ENCODE data around the gene PCDHGA4. TPM values are rescaled to one million over a fixed set of nuclear protein-coding genes. Genes with fewer than 3 reads are reported as not detected.
"Not testable (repeated sequence)": the region's sequence is repeated elsewhere in the genome, so short reads cannot be mapped to it uniquely, and the experiment has no call there.

The PCDHGA4 gene
- total RNA-seq, 4 donors from 2014 or later, result 2.0 to 5.6 (median 3.2) TPM

DNA sequence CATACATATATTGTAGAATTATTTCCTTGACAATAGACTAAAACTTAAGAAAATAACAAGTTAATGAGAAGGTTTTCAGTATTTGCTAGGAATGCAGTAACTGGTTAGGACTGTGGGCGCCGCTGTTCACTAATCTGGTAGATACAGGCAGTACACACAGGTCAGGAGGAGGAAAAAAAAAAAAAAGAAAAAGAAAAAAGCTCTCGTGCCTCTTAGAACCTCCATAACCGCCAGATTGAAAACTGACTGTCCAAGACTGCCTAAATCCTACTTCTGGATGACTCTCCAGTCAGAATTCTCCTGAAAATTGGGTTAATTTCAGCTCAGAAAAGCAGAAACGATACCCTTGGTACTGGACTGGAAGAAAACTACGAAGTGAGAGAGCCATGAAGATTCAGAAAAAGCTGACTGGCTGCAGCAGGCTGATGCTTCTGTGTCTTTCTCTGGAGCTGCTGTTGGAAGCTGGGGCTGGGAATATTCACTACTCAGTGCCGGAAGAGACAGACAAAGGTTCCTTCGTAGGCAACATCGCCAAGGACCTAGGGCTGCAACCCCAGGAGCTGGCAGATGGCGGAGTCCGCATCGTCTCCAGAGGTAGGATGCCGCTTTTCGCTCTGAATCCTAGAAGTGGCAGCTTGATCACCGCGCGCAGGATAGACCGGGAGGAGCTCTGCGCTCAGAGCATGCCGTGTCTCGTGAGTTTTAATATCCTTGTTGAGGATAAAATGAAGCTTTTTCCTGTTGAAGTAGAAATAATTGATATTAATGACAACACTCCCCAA is 24.3 kb upstream of the PCDHGA4 start, which contains the start of gene PCDHGA1:
PCDHGA1 (plus strand) TSS at position 216 of the 782 bp plus-strand sequence.
- H3K9me3 ChIP-seq, result peaks cover 43% of the 10 kb centered on the region
- WGBS, result 27% methylated on average over 21 of the region's 21 CpGs
- no peak within 1 kb of the TSS for H3K4me3 ChIP-seq
- H3K36me3 ChIP-seq, result no peaks in the 10 kb centered on the region
- no peak for TF ChIP-seq EP300 (IDR thresholded peaks at IDR 0.05)
- TF ChIP-seq, protein P1, sequence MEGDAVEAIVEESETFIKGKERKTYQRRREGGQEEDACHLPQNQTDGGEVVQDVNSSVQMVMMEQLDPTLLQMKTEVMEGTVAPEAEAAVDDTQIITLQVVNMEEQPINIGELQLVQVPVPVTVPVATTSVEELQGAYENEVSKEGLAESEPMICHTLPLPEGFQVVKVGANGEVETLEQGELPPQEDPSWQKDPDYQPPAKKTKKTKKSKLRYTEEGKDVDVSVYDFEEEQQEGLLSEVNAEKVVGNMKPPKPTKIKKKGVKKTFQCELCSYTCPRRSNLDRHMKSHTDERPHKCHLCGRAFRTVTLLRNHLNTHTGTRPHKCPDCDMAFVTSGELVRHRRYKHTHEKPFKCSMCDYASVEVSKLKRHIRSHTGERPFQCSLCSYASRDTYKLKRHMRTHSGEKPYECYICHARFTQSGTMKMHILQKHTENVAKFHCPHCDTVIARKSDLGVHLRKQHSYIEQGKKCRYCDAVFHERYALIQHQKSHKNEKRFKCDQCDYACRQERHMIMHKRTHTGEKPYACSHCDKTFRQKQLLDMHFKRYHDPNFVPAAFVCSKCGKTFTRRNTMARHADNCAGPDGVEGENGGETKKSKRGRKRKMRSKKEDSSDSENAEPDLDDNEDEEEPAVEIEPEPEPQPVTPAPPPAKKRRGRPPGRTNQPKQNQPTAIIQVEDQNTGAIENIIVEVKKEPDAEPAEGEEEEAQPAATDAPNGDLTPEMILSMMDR (IDR thresholded peaks at IDR 0.05), result no peak
- no peak for TF ChIP-seq POLR2A (IDR thresholded peaks at IDR 0.05)
- no peak for TF ChIP-seq POLR2AphosphoS5 (IDR thresholded peaks at IDR 0.05)
- no peak within 1 kb of the TSS for H3K27ac ChIP-seq
- no peak for DNase-seq (ENCODE audit: low spot score in 2 of 2)
- peaks cover 46% of the 10 kb centered on the region for H3K27me3 ChIP-seq
- H3K4me1 ChIP-seq, result no peaks in the 10 kb centered on the region

DNA sequence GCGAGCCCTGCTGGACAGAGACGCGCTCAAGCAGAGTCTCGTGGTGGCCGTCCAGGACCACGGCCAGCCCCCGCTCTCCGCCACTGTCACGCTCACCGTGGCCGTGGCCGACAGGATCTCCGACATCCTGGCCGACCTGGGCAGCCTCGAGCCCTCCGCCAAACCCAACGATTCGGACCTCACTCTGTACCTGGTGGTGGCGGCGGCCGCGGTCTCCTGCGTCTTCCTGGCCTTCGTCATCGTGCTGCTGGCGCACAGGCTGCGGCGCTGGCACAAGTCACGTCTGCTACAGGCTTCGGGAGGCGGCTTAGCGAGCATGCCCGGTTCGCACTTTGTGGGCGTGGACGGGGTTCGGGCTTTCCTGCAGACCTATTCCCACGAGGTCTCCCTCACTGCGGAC is 22.2 kb upstream of the PCDHGA4 start:
- H3K36me3 ChIP-seq; DNase-seq (ENCODE audit: low spot score in 2 of 2); H3K4me3 ChIP-seq; H3K4me1 ChIP-seq; H3K27ac ChIP-seq: not testable (repeated sequence)
- Histone ChIP-seq H3K9me3 (peaks cover 33% of the 10 kb centered on the region), H3K27me3 (peaks cover 46% of the 10 kb centered on the region)
- 25% methylated on average over 9 of the region's 39 CpGs for WGBS

DNA sequence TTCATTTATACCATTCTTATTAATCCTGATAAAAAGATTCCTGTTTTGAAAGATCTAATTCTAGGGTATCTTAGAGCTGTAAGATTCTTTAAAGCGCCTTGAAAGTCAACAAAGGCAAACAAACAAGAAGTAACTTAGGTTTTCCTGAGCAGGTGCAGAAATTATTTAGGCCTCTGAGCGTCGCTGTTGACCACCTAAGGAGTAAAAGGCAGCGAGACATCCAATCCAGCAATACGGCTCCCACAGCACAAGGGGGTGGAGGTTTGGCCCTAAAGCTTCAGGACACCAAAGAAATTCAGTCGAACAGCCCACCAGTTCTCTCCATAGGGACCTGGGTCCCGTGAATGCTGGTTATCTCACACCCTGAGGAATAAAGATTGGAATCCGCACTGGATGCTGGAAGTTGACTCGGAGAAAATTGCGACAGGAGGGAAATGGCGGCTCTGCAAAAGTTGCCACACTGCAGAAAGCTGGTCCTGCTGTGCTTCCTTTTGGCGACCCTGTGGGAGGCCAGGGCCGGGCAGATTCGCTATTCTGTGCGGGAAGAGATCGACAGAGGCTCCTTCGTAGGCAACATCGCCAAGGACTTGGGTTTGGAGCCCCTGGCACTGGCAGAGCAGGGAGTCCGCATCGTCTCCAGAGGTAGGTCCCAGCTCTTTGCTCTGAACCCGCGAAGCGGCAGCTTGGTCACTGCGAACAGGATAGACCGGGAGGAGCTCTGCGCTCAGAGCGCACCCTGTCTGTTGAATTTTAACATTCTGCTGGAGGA is 16.1 kb upstream of the PCDHGA4 start, which contains the start of gene PCDHGA2:
PCDHGA2 (plus strand) TSS at position 223 of the 769 bp plus-strand sequence.
- DNase-seq (ENCODE audit: low spot score in 2 of 2), result no peak
- WGBS, result 15% methylated on average over 22 of the region's 27 CpGs
- H3K36me3 ChIP-seq, result no peaks in the 10 kb centered on the region
- H3K27ac ChIP-seq, result no peak within 1 kb of the TSS
- H3K4me3 ChIP-seq, result peak within 1 kb of the TSS; percentile 37
- TF ChIP-seq, protein P1 (IDR thresholded peaks at IDR 0.05), result peak in 1 of 2 donors; percentile 1
- TF ChIP-seq POLR2A (IDR thresholded peaks at IDR 0.05), result no peak
- peaks cover 24% of the 10 kb centered on the region for H3K27me3 ChIP-seq
- peaks cover 22% of the 10 kb centered on the region for H3K9me3 ChIP-seq
- H3K4me1 ChIP-seq, result peaks cover 4% of the 10 kb centered on the region

DNA sequence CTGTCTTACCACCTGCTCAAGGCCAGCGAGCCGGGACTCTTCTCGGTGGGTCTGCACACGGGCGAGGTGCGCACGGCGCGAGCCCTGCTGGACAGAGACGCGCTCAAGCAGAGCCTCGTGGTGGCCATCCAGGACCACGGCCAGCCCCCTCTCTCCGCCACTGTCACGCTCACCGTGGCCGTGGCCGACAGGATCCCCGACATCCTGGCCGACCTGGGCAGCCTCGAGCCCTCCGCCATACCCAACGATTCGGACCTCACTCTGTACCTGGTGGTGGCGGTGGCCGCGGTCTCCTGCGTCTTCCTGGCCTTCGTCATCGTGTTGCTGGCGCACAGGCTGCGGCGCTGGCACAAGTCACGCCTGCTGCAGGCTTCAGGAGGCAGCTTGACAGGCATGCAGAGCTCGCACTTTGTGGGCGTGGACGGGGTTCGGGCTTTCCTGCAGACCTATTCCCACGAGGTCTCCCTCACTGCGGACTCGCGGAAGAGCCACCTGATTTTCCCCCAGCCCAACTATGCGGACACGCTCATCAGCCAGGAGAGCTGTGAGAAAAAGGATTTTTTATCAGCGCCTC is 14.0 kb upstream of the PCDHGA4 start:
- H3K27me3 ChIP-seq, result peaks cover 16% of the 10 kb centered on the region
- not testable (repeated sequence) for H3K27ac ChIP-seq; H3K4me1 ChIP-seq; DNase-seq (ENCODE audit: low spot score in 2 of 2); H3K4me3 ChIP-seq; H3K36me3 ChIP-seq
- H3K9me3 ChIP-seq, result peaks cover 35% of the 10 kb centered on the region
- 69% methylated on average over 11 of the region's 45 CpGs for WGBS

DNA sequence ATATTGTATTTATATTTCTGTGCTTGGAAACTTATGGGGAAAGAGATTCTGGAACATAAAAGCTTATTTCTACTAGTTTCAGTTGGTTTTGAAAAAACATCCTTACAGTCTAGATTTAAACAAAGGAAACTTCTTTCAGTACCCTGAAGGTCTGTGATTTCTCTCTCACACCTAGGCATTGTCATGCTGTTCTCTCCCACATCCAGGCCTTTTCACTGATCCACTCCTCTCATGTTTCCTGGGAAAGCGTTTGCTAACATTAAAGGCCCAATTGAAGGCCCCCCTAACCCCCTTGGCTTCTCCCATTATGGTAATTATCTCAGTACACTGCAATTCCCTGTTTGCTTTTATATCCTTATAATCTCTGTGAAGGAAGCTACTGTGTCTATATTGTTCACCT is 12.0 kb upstream of the PCDHGA4 start:
- DNase-seq (ENCODE audit: low spot score in 2 of 2), result no peak
- TF ChIP-seq, protein P1 (IDR thresholded peaks at IDR 0.05), result no peak
- TF ChIP-seq POLR2A (IDR thresholded peaks at IDR 0.05), result no peak
- no peak for TF ChIP-seq POLR2AphosphoS5 (IDR thresholded peaks at IDR 0.05)
- TF ChIP-seq EP300 (IDR thresholded peaks at IDR 0.05), result no peak
- Histone ChIP-seq H3K27me3 (peaks cover 12% of the 10 kb centered on the region), H3K4me1 (peaks cover 4% of the 10 kb centered on the region), H3K4me3 (no peak overlapping the region), H3K36me3 (no peaks in the 10 kb centered on the region), H3K9me3 (peaks cover 31% of the 10 kb centered on the region), H3K27ac (no peak overlapping the region)
- 28% methylated on average over 1 of the region's 1 CpG for WGBS
